H1 (cell line): Measurements from ENCODE around the gene RNF38. TPM values are rescaled to one million over a fixed set of nuclear protein-coding genes. Genes with fewer than 3 reads are reported as not detected.
A peak's percentile ranks its signal among the peaks of the same experiment; 100 is the strongest.

Experiments
- CTCF ChIA-PET: fragments of 300-600 bp; sonication (Branson Sonifier 250); formaldehyde crosslinking; loops from one replicate; lab custom pipeline; 2021; ENCODE audit not compliant: partially characterized antibody; lab: Charles Lee
- POLR2A ChIA-PET: fragments of 300-600 bp; sonication (Branson Sonifier 250); formaldehyde crosslinking; loops from one replicate; lab custom pipeline; 2021; ENCODE audit warnings: inconsistent platforms; ENCODE audit not compliant: partially characterized antibody; lab: Charles Lee
- DNase-seq, 2 experiments: peaks; one replicate each; pipeline versions ENCODE4 v3.0.0 to v3.0.0-alpha.2; 2010 to 2022; ENCODE audit warnings: low spot score in 2 of 2, low read depth in 1 of 2, mixed read lengths in 1 of 2
- FAIRE-seq: peaks from 2 replicates; lab custom pipeline; 2011; peaks lifted over from hg19 to GRCh38; lab: Jason Lieb, UNC
- H2AFZ ChIP-seq: 2 replicates; pipeline ENCODE4 v1.8.1; 2012; ENCODE audit warnings: low read length, inconsistent platforms
- H2AK5ac ChIP-seq: 2 replicates; pipeline ENCODE4 v1.6.1; 2013; ENCODE audit warnings: low read depth, low read length
- H2BK120ac ChIP-seq: replicated peaks from 2 replicates; pipeline ENCODE3; 2013; ENCODE audit warnings: low read depth, low read length, inconsistent platforms
- H2BK12ac ChIP-seq: 2 replicates; pipeline ENCODE4 v1.6.1; 2013; ENCODE audit warnings: low read depth, low read length
- H2BK15ac ChIP-seq: 2 replicates; pipeline ENCODE4 v1.6.1; 2013; ENCODE audit warnings: low read length
- H2BK20ac ChIP-seq: 2 replicates; pipeline ENCODE4 v1.6.1; 2013; ENCODE audit warnings: low read length
- H2BK5ac ChIP-seq: 2 replicates; pipeline ENCODE4 v1.6.1; 2013; ENCODE audit warnings: low read depth, low read length
- H3K14ac ChIP-seq: 2 replicates; pipeline ENCODE4 v1.6.1; 2013; ENCODE audit warnings: inconsistent platforms; ENCODE audit not compliant: insufficient read length
- H3K18ac ChIP-seq: 2 replicates; pipeline ENCODE4 v1.6.1; 2013; ENCODE audit warnings: low read length; ENCODE audit errors: extremely low read depth
- H3K23ac ChIP-seq: 2 replicates; pipeline ENCODE4 v1.6.1; 2013; ENCODE audit warnings: inconsistent platforms; ENCODE audit not compliant: insufficient read length
- H3K23me2 ChIP-seq: 2 replicates; pipeline ENCODE4 v1.6.1; 2013; ENCODE audit warnings: low read depth, low read length
- H3K27ac ChIP-seq: 2 replicates; pipeline ENCODE4 v1.6.1; 2011; ENCODE audit warnings: low read depth, low read length, inconsistent platforms
- H3K27me3 ChIP-seq, 4 experiments: replicated peaks in 1 of 4; 1 replicate in 1 of 4; 2 replicates in 3 of 4; pipeline versions ENCODE4 v1.6.1 to v1.8.1; 2011 to 2013; ENCODE audit warnings: low read length in 3 of 4, mild to moderate bottlenecking in 3 of 4, inconsistent platforms in 2 of 4, mixed read lengths in 2 of 4, moderate library complexity in 1 of 4; ENCODE audit not compliant: control insufficient read depth in 3 of 4, insufficient read depth in 3 of 4; ENCODE audit errors: extremely low read depth in 1 of 4
- H3K36me3 ChIP-seq, 4 experiments: 2 replicates each; pipeline versions ENCODE4 v1.6.1 to v1.8.1; 2011 to 2013; ENCODE audit warnings: mild to moderate bottlenecking in 4 of 4, low read length in 3 of 4, moderate library complexity in 2 of 4, control low read depth in 1 of 4, inconsistent platforms in 1 of 4; ENCODE audit not compliant: insufficient read depth in 4 of 4, control insufficient read depth in 2 of 4
- H3K4ac ChIP-seq: replicated peaks from 2 replicates; pipeline ENCODE3; 2013; ENCODE audit warnings: low read length, low read depth, mixed read lengths, inconsistent platforms; ENCODE audit not compliant: insufficient read length
- H3K4me1 ChIP-seq, 4 experiments: replicated peaks in 1 of 4; 1 replicate in 1 of 4; 2 replicates in 3 of 4; pipeline versions ENCODE4 v1.6.1 to v1.8.1; 2011 to 2013; ENCODE audit warnings: low read length in 3 of 4, inconsistent platforms in 2 of 4, mixed read lengths in 1 of 4; ENCODE audit not compliant: insufficient read depth in 4 of 4, control insufficient read depth in 3 of 4
- H3K4me2 ChIP-seq, 2 experiments: 2 replicates each; pipeline versions ENCODE4 v1.6.1 to v1.8.1; 2011 to 2013; ENCODE audit warnings: low read depth in 2 of 2, low read length in 2 of 2, control low read depth in 1 of 2, inconsistent platforms in 1 of 2, mild to moderate bottlenecking in 1 of 2; ENCODE audit not compliant: insufficient read depth in 1 of 2
- H3K4me3 ChIP-seq, 4 experiments: fragments of 200-600, 300-600 bp in 1 of 4; sonication (generic), shearing (Covaris generic), sonication (Bioruptor Twin) in 1 of 4; 2 replicates each; pipeline versions ENCODE4 v1.5.1 to v1.8.1; 2011 to 2016; ENCODE audit warnings: low read length in 4 of 4, low read depth in 3 of 4, control low read depth in 2 of 4, inconsistent platforms in 2 of 4, mild to moderate bottlenecking in 2 of 4, mixed read lengths in 1 of 4, moderate library complexity in 1 of 4; ENCODE audit not compliant: insufficient read depth in 2 of 4; ENCODE audit errors: extremely low read depth in 1 of 4
- H3K56ac ChIP-seq: replicated peaks from 2 replicates; pipeline ENCODE3; 2013; ENCODE audit warnings: low read depth, mild to moderate bottlenecking, mixed read lengths, low read length, inconsistent platforms; ENCODE audit not compliant: insufficient read length
- H3K79me1 ChIP-seq: 2 replicates; pipeline ENCODE4 v1.6.1; 2013; ENCODE audit warnings: low read depth, low read length, control low read depth
- H3K79me2 ChIP-seq, 2 experiments: 2 replicates each; pipeline versions ENCODE4 v1.6.1 to v1.8.1; 2012 to 2013; ENCODE audit warnings: low read length in 2 of 2, mild to moderate bottlenecking in 2 of 2, inconsistent platforms in 1 of 2; ENCODE audit not compliant: insufficient read depth in 2 of 2, control insufficient read depth in 1 of 2
- H3K9ac ChIP-seq, 4 experiments: replicated peaks in 1 of 4; 1 replicate in 1 of 4; 2 replicates in 3 of 4; pipeline versions ENCODE4 v1.6.1 to v1.8.1; 2011 to 2013; ENCODE audit warnings: low read depth in 3 of 4, low read length in 3 of 4, control low read depth in 2 of 4, mild to moderate bottlenecking in 2 of 4, moderate library complexity in 2 of 4, inconsistent platforms in 1 of 4; ENCODE audit errors: extremely low read depth in 1 of 4
- H3K9me3 ChIP-seq, 2 experiments: 2 replicates each; pipeline versions ENCODE4 v1.6.1 to v1.8.1; 2012 to 2013; ENCODE audit warnings: mild to moderate bottlenecking in 2 of 2, moderate library complexity in 2 of 2, control low read depth in 1 of 2, inconsistent platforms in 1 of 2, low read depth in 1 of 2, low read length in 1 of 2, mixed read lengths in 1 of 2; ENCODE audit not compliant: insufficient read depth in 2 of 2
- H4K20me1 ChIP-seq, 2 experiments: replicated peaks in 1 of 2; 2 replicates each; pipeline versions ENCODE3 to v1.8.1; 2011 to 2013; ENCODE audit warnings: inconsistent platforms in 2 of 2, low read length in 2 of 2, mild to moderate bottlenecking in 1 of 2; ENCODE audit not compliant: insufficient read depth in 2 of 2, control insufficient read depth in 1 of 2
- H4K5ac ChIP-seq: 2 replicates; pipeline ENCODE4 v1.6.1; 2013; ENCODE audit warnings: low read length, low read depth, mixed read lengths, inconsistent platforms; ENCODE audit not compliant: insufficient read length
- H4K8ac ChIP-seq: 2 replicates; pipeline ENCODE4 v1.8.0; 2013; ENCODE audit warnings: mild to moderate bottlenecking, moderate library complexity, low read length, inconsistent platforms; ENCODE audit not compliant: insufficient read depth; ENCODE audit errors: extremely low read depth
- H4K91ac ChIP-seq: replicated peaks from 2 replicates; pipeline ENCODE3; 2013; ENCODE audit warnings: low read length, mixed read lengths, inconsistent platforms; ENCODE audit not compliant: insufficient read length
- CHD2 ChIP-seq: IDR thresholded peaks from 2 replicates; pipeline ENCODE4 v1.6.1; 2012; ENCODE audit warnings: low read length, improper control_type of control experiment
- NRF1 ChIP-seq: IDR thresholded peaks from 2 replicates; pipeline ENCODE4 v1.6.1; 2011; ENCODE audit warnings: mild to moderate bottlenecking, low read depth, low read length, improper control_type of control experiment
- SP4 ChIP-seq: IDR thresholded peaks from 2 replicates; pipeline ENCODE4 v1.6.1; 2012; ENCODE audit warnings: low read length, inconsistent platforms
- TBP ChIP-seq: IDR thresholded peaks from 2 replicates; pipeline ENCODE4 v1.6.1; 2011; ENCODE audit warnings: low read depth, low read length, improper control_type of control experiment
- WGBS, 2 experiments: shearing (Covaris generic) in 1 of 2; methylation state at CpG; one replicate each; pipeline versions ENCODE4 v1.1.6 to v1.1.7; 2013 to 2015; ENCODE audit warnings: low lambda C conversion rate in 2 of 2, mixed read lengths in 2 of 2, inconsistent platforms in 1 of 2, low coverage in 1 of 2, missing lambda C conversion rate in 1 of 2; ENCODE audit not compliant: insufficient replicate concordance in 2 of 2, insufficient coverage in 1 of 2, insufficient read length in 1 of 2; ENCODE audit errors: extremely low coverage in 1 of 2, missing lambda C conversion rate in 1 of 2; 5-methylcytosine and 5-hydroxymethylcytosine counted together
- polyA plus RNA-seq, 7 experiments: library from polyadenylated mRNA; depleted of rRNA in 3 of 7; stranded (reverse) in 5 of 7; unstranded in 2 of 7; fragments of >200 nt in 5 of 7; fragments of 200-250 nt in 2 of 7; gene quantifications; 1 replicate in 5 of 7; 2 replicates in 1 of 7; 4 replicates in 1 of 7; pipeline versions ENCODE4 v1.2.1 to v1.2.3, GENCODE V29; 2011 to 2013; ENCODE audit warnings: missing spikeins in 2 of 7, mixed read lengths in 2 of 7
- total RNA-seq: library from RNA; stranded (reverse); fragmentation: NEBNext Ultra II Directional; extraction: Animal tissue kit (Norgen Biotek cat#: 25700); gene quantifications from 2 replicates; pipeline ENCODE4 v1.2.1, GENCODE V29; 2021

RNF38 gene
- total and polyA plus RNA-seq, 2 of the 8 experiments (the other 6 are each of a cell fraction or from before 2014, with no cell fraction given), result 54.9 to 60.9 TPM

DNA sequence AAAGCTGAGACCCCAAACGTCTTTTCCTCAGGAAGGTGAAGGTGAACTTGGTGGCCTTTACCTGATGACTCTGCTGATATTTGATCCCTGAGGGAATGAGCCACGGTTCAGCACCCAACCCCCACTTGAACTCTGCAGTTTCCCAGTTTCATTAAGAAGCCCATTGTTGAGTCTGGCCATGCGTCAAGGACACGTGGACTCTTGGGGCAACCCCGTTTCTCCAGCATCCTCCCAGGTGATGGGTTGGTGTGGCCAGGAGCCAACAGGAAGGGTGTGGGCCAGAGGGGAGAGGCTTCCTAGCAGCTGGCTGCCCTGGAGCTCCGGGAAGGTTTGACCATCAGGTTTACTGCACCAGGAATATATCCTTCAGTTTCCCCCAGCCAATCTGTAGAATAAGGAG lies 82.3 kb downstream of the RNF38 start:
- TF ChIP-seq NRF1 (no peak), TBP (no peak), SP4 (no peak), CHD2 (no peak)
- TF ChIP-seq, all 59 proteins: peak for 0
- Histone ChIP-seq H4K20me1 (no peaks in the 10 kb centered on the region), H3K4me3 (no peak overlapping the region), H4K5ac (no peak overlapping the region), H3K4me2 (peak overlapping the region in 1 of 2 experiments; percentile 3; a peak in 1 of 4 replicates), H3K14ac (no peak overlapping the region), H2BK5ac (peak overlapping the region; percentile 37; the same call in 1 of the 2 replicates), H3K36me3 (no peaks in the 10 kb centered on the region), H3K79me2 (no peaks in the 10 kb centered on the region), H2AFZ (peak overlapping the region; percentile 16), H3K4me1 (peaks cover 2 to 23% (median 5%) of the 10 kb centered on the region in 4 experiments; a peak in 6 of 7 replicates), H3K18ac (no peak overlapping the region), H2BK120ac (no peak overlapping the region), H3K4ac (no peak overlapping the region), H3K23ac (no peak overlapping the region), H2BK20ac (peak overlapping the region; percentile 55; the same call in 1 of the 2 replicates), H2BK12ac (no peak overlapping the region), H4K91ac (no peak overlapping the region), H2AK5ac (no peak overlapping the region; the same call in 1 of the 2 replicates), H3K9ac (no peak overlapping the region; a peak in 1 of 7 replicates), H2BK15ac (no peak overlapping the region), H4K8ac (no peak overlapping the region), H3K27me3 (no peaks in the 10 kb centered on the region), H3K23me2 (no peaks in the 10 kb centered on the region; the same call in 1 of the 2 replicates), H3K56ac (no peak overlapping the region), H3K27ac (no peak overlapping the region), H3K9me3 (no peaks in the 10 kb centered on the region), H3K79me1 (no peaks in the 10 kb centered on the region)
- DNase-seq, result no peak
- FAIRE-seq, result no peak
- 67% methylated on average over 6 of the region's 6 CpGs; no CpG with 5 or more reads in 1 of the 2 experiments for WGBS, 2 experiments
- CTCF ChIA-PET, result interaction anchor here (0.7 to 5.1 kb wide), 6 partner anchors 9 to 472 kb away, joined by 3 to 45 read pairs (median 4); no protein-coding TSS in a partner anchor
- POLR2A ChIA-PET, result interaction anchor here (1.0 kb wide), 2 partner anchors 11 to 15 kb away, joined by 3 read pairs; no protein-coding TSS in a partner anchor
